ENCODE data around the gene DNAJA3.

Gene DNAJA3

GRCh38 chr16:4475880-4476788, 50.5 kb downstream of the DNAJA3 start, which contains the start of gene HMOX2:
HMOX2 (plus strand) TSS chr16:4476398; CDS start chr16:4505525, 29,127 bp downstream.
- peak; percentile 86 for DNase-seq (ENCODE audit: low read depth)

DNA sequence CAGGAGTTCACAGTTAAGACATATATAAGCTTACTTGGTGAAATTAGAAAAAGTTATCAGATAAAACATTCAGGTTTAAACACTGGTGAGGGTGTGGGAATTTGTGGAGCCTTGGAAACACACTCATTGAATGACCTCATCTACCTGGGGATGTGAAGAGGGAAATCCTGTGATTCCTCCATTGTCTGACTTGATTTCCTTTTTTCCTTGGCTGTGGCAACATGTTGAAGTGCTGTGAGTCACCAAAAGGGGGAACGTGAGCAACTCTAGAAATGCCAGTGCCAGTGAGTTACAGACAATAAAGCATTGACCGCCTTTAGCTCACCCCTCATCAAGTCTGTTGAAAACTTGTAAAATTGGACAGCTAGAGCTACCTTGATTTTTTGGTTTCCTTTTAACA, 52.3 kb downstream of the DNAJA3 start:
- no peak for DNase-seq (ENCODE audit: low read depth)

- no peak for DNase-seq (ENCODE audit: low read depth)
Observed at GRCh38 chr16:4481526-4481925, 55.9 kb downstream of the DNAJA3 start.

DNA sequence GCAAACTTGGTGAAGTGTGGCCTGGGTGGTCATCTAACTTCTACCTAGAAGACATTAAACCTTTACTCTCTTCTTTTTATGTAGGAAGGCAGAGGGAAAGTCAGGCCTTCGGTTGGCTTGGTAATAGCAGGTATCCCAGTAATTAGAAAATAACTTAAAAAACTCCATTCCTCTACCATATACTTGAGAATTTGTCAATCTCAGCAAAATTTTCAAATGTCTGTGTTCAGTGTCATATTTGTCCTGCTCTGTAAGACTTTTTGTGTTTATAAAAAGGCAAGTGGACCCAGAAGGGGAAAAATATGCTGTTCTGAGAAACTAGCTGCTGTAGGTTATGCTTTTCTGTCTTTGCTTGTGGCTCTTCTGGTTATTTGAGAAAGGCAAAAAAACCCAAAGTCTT, 56.3 kb downstream of the DNAJA3 start:
- DNase-seq (ENCODE audit: low read depth) = no peak

- no peak for DNase-seq (ENCODE audit: low read depth)
Observed at GRCh38 chr16:4486126-4486893, 60.6 kb downstream of the DNAJA3 start.

GRCh38 chr16:4487955-4488498, 62.4 kb downstream of the DNAJA3 start:
- no peak for DNase-seq (ENCODE audit: low read depth)

DNA sequence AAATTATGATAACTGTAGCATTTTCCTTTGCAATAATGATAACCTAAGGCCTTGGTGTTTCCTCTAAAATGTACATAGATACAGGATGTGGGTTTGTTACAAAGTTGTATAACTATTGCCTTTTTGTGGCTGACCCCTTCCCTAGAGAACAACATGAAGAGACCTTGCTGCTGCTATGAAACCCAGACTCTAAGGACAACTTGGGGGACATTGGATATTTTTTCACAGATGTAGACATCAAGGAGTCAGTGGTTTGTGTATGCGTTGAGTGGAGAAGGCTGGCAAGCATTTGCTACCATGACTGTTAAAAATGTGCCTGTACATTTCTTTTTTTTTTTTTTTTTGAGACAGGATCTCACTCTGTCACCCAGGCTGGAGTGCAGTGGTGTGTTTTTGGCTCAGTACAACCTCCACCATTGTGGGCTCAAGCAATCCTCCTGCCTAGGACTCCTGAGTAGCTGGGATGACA, 62.9 kb downstream of the DNAJA3 start:
- no peak for DNase-seq (ENCODE audit: low read depth)

DNA sequence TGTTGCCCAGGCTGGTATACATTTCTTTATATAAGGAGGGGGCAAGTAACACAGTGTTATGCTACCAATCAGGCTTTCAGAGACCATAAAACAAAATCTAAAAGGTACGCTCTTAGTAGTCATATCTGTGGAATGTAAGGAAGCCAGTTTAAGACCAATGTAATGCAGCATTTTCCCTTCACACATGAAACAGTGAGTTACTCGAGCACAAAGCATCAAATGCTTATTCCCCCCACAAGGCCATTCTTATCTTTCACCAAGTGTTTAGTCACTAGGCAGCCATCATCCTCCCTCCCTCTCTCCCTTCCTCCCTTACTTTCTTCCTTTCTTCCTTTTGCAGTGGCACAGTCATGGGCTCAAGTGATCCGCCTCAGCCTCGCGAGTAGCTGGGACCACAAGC, 63.4 kb downstream of the DNAJA3 start:
- DNase-seq (ENCODE audit: low read depth) = no peak

DNA sequence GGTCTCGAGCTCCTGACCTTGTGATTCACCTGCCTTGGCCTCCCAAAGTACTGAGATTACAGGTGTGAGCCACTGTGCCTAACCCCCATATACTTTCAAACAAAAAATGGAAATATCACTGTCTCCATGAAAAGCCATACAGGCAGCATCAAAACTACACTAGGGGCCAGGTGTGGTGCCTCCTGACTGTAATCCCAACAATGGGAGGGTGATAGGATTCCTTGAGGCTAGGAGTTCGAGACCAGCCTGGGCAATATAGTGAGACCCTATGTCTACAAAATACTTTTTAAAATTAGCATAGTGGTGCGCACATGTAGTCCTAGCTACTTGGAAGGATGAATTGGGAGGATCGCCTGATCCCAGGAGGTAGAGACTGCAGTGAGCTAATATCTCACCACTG, 66.2 kb downstream of the DNAJA3 start:
- DNase-seq (ENCODE audit: low read depth) = no peak

DNA sequence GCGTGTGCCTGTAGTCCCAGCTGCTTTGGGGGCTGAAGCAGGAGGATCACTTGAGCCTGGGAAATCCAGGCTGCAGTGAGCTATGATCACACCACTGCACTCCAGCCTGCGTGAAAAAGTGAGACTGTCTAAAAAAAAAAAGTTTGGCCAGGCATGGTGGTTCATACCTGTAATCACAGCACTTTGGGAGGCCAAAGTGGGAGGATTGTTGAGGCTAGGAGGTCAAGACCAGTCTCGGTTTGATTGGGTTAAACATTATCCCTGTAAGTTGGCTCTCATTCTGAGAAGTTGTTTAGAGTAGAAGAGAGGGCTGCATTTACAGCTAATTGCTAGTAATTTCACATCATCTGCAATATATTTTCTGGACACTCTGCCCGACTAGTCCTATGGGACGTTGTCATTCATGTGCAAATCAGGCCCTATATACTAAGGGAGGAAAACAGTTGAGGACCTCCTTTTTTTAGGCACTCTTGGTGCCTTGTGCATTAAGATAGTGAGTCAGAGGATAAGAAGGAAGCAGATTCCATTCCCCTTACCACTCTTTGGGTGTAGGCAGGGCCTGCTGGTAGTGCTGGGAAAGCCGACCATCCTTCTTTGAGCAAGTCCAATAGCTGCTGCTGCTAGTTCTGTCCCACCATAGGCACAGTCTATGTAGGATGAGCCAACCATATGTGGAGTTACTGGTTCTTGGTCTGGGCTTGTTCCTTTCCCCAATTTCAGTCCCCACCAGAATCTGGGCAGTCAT, 69.2 kb downstream of the DNAJA3 start:
- no peak for DNase-seq (ENCODE audit: low read depth)

DNA sequence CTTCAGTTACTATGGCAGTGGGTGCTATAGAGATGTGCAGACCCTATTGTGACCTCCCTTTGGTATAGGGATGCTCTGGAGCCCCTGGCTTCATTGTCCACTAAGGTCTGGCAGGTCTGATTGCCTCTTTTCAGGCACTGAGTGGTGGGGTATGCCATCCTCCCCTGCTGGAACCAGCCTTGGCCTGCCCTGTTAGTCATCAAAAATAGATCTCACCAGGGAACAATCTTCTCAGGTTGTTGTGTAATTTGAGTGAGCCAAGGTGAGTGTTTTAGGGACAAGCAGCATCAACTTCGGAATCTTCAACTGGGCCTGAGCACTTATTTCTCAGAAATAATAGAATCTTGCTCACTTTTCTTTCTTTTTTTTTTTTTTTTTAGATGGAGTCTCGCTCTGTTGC, 70.1 kb downstream of the DNAJA3 start:
- DNase-seq (ENCODE audit: low read depth) = no peak

- no peak for DNase-seq (ENCODE audit: low read depth)
Observed at GRCh38 chr16:4496305-4496704, 70.6 kb downstream of the DNAJA3 start.

GRCh38 chr16:4498546-4499195, 73.0 kb downstream of the DNAJA3 start:
- DNase-seq (ENCODE audit: low read depth) = no peak

DNA sequence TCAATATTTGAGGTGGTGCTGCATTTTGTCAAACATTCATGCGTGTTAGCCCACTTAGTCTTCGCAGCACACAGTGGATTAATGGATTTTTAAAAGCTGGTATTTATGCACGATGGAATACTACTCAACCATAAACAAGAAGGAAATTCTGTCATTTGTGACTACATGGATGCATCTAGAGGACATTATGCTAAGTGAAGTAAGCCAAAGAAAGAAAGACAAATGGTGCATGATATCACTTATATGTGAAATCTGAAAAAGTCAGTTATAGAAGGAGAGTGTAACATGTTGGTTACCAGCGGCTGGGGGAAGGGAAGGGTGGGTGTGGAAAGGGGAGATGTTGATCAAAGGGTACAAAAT, 73.5 kb downstream of the DNAJA3 start:
- DNase-seq (ENCODE audit: low read depth) = no peak

- no peak for DNase-seq (ENCODE audit: low read depth)
Observed at GRCh38 chr16:4500272-4500671, 74.6 kb downstream of the DNAJA3 start.

GRCh38 chr16:4501071-4501478, 75.4 kb downstream of the DNAJA3 start:
- no peak for DNase-seq (ENCODE audit: low read depth)

DNA sequence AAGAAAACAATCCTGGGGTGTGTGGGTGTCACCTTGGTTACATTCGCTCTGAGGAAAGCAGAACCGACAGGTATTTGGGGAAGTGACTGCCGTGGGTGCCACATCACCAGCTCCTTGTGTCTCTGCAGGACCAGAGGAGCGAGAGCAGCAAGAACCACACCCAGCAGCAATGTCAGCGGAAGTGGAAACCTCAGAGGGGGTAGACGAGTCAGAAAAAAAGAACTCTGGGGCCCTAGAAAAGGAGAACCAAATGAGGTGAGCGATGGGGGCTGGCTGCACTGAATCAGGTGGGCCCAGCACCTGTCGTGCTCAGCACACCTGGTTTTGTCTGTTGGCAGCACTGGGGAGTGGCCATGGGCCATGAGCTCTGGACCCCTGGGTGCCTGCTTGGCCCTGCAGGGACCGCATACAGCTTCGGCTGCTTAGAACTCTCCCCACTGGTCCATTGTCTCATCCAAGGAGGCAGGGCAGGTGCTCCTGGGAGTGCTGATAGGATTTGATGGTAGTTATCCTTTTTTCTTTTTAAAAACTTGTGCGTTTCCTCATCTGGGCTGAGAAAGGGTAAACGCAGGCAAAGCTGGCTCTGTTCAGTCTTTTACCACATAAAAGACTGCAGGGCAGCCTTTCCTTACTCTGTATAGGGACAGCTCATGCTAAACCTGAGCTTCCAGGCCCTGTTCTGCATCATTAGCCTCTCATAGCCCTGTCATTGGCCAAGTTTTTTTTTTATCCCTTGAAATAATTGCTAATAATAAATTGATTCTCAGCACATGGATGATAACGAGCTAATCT, 79.9 kb downstream of the DNAJA3 start:
- peak; percentile 48 for DNase-seq (ENCODE audit: low read depth)

All from stimulated activated CD8-positive, alpha-beta memory T cell treated with anti-CD3 and anti-CD28 coated beads, Interleukin-15, amount 100 ng/mL, for 1 hour (primary cell).